Hepatocyte (in vitro differentiated cells): ENCODE data around the gene LBX1. TPM values are rescaled to one million over a fixed set of nuclear protein-coding genes. Genes with fewer than 3 reads are reported as not detected.

Source experiments
- DNase-seq: peaks from one replicate; pipeline ENCODE4 v3.0.0-alpha.2; 2016; ENCODE audit warnings: low spot score
- H2AFZ ChIP-seq: fragments of 200-600 bp; sonication (generic); 2 replicates; pipeline ENCODE4 v1.6.0; 2016; ENCODE audit warnings: antibody characterized with exemption, mild to moderate bottlenecking
- H3K27ac ChIP-seq: fragments of 200-600 bp; sonication (generic); 2 replicates; pipeline ENCODE4 v1.5.1; 2016; ENCODE audit warnings: mild to moderate bottlenecking
- H3K27me3 ChIP-seq: fragments of 200-600 bp; sonication (generic); 2 replicates; pipeline ENCODE4 v1.6.1; 2016
- H3K36me3 ChIP-seq: fragments of 200-600 bp; sonication (generic); replicated peaks from 2 replicates; pipeline ENCODE4 v1.5.1; 2016; ENCODE audit warnings: low read depth; ENCODE audit not compliant: insufficient read depth
- H3K4me1 ChIP-seq: fragments of 200-600 bp; sonication (generic); 2 replicates; pipeline ENCODE4 v1.5.1; 2016; ENCODE audit warnings: mild to moderate bottlenecking, moderate library complexity; ENCODE audit not compliant: insufficient read depth
- H3K4me2 ChIP-seq: fragments of 200-600 bp; sonication (generic); 2 replicates; pipeline ENCODE4 v1.6.0; 2016
- H3K4me3 ChIP-seq: fragments of 200-600 bp; sonication (generic); 2 replicates; pipeline ENCODE4 v1.5.1; 2016; ENCODE audit warnings: mild to moderate bottlenecking
- H3K79me2 ChIP-seq: fragments of 200-600 bp; sonication (generic); 2 replicates; pipeline ENCODE4 v1.6.0; 2017; ENCODE audit warnings: mild to moderate bottlenecking
- H3K9me2 ChIP-seq: fragments of 200-600 bp; sonication (generic); replicated peaks from 2 replicates; pipeline ENCODE4 v1.6.0; 2017; ENCODE audit warnings: mild to moderate bottlenecking; ENCODE audit not compliant: insufficient read depth
- H3K9me3 ChIP-seq: fragments of 200-600 bp; sonication (generic); 2 replicates; pipeline ENCODE4 v1.5.1; 2016; ENCODE audit warnings: low read depth, mild to moderate bottlenecking
- H4K20me1 ChIP-seq: fragments of 200-600 bp; sonication (generic); 2 replicates; pipeline ENCODE4 v1.6.0; 2016; ENCODE audit warnings: mild to moderate bottlenecking; ENCODE audit not compliant: insufficient read depth, poor library complexity, severe bottlenecking
- CTCF ChIP-seq: fragments of 200-600 bp; sonication (generic); IDR thresholded peaks from 2 replicates; pipeline ENCODE4 v1.5.1; 2016; ENCODE audit warnings: antibody characterized with exemption, mild to moderate bottlenecking; ENCODE audit not compliant: poor library complexity
- EZH2 ChIP-seq: fragments of 200-600 bp; sonication (generic); IDR thresholded peaks from 2 replicates; pipeline ENCODE4 v1.6.1; 2016; ENCODE audit warnings: antibody characterized with exemption, mild to moderate bottlenecking, borderline replicate concordance
- EZH2phosphoT487 ChIP-seq: fragments of 200-600 bp; sonication (generic); IDR thresholded peaks from one replicate; pipeline ENCODE4 v1.6.1; 2018; ENCODE audit warnings: antibody characterized with exemption, mild to moderate bottlenecking, low read depth, moderate library complexity; ENCODE audit not compliant: unreplicated experiment, severe bottlenecking
- WGBS: methylation state at CpG from one replicate; pipeline ENCODE4 v1.1.6; 2016; ENCODE audit warnings: low lambda C conversion rate; ENCODE audit errors: missing lambda C conversion rate; 5-methylcytosine and 5-hydroxymethylcytosine counted together
- polyA plus RNA-seq: library from polyadenylated mRNA; unstranded; fragments of >200 nt; fragmentation: Nextera tagmentation; extraction: Ambion mirVana; gene quantifications from 2 replicates; pipeline ENCODE4 v1.2.1, GENCODE V29; 2016
- total RNA-seq: library from RNA; depleted of rRNA; stranded (reverse); fragments of >200 nt; gene quantifications from 2 replicates; pipeline ENCODE4 v1.2.3, GENCODE V29; 2014

The LBX1 gene
- total and polyA plus RNA-seq, 2 experiments from 2014 or later = not detected

- Histone ChIP-seq H3K79me2 (no peaks in the 10 kb centered on the region), H3K4me3 (no peak overlapping the region), H3K36me3 (no peaks in the 10 kb centered on the region), H3K9me3 (no peaks in the 10 kb centered on the region), H3K27me3 (peaks cover 37% of the 10 kb centered on the region), H2AFZ (no peak overlapping the region), H3K27ac (no peak overlapping the region), H3K4me2 (no peak overlapping the region), H3K4me1 (no peaks in the 10 kb centered on the region), H4K20me1 (no peaks in the 10 kb centered on the region), H3K9me2 (no peaks in the 10 kb centered on the region)
- no peak for TF ChIP-seq EZH2phosphoT487
- TF ChIP-seq CTCF = no peak
- no peak for TF ChIP-seq EZH2
- WGBS = 71% methylated on average over 15 of the region's 15 CpGs
- DNase-seq = no peak
Observed at GRCh38 chr10:101249171-101249581, 19.9 kb upstream of the LBX1 start.

- H3K4me3 ChIP-seq = no peak overlapping the region
- no peaks in the 10 kb centered on the region for H3K9me2 ChIP-seq
- no peaks in the 10 kb centered on the region for H3K9me3 ChIP-seq
- no peak overlapping the region for H3K4me2 ChIP-seq
- H3K4me1 ChIP-seq = no peaks in the 10 kb centered on the region
- no peak overlapping the region for H3K27ac ChIP-seq
- H3K36me3 ChIP-seq = no peaks in the 10 kb centered on the region
- peaks cover 38% of the 10 kb centered on the region for H3K27me3 ChIP-seq
- H4K20me1 ChIP-seq = no peaks in the 10 kb centered on the region
- TF ChIP-seq EZH2 (no peak), EZH2phosphoT487 (no peak), CTCF (no peak)
- 77% methylated on average over 2 of the region's 2 CpGs for WGBS
- no peak for DNase-seq
- H3K79me2 ChIP-seq = no peaks in the 10 kb centered on the region
- no peak overlapping the region for H2AFZ ChIP-seq
Observed at GRCh38 chr10:101246639-101247038, 17.4 kb upstream of the LBX1 start.

- Histone ChIP-seq H3K27me3 (peaks cover 47% of the 10 kb centered on the region), H3K27ac (peak overlapping the region; percentile 29), H3K9me3 (no peaks in the 10 kb centered on the region), H3K36me3 (no peaks in the 10 kb centered on the region), H3K4me3 (no peak overlapping the region), H3K4me2 (no peak overlapping the region), H2AFZ (no peak overlapping the region), H3K4me1 (no peaks in the 10 kb centered on the region), H3K79me2 (no peaks in the 10 kb centered on the region), H3K9me2 (no peaks in the 10 kb centered on the region), H4K20me1 (no peaks in the 10 kb centered on the region)
- WGBS = 70% methylated on average over 9 of the region's 9 CpGs
- no peak for TF ChIP-seq EZH2
- no peak for TF ChIP-seq EZH2phosphoT487
- TF ChIP-seq CTCF = no peak
- peak; percentile 46 for DNase-seq
Observed at GRCh38 chr10:101244321-101245050, 15.2 kb upstream of the LBX1 start.
